GM23338 (cell line): ENCODE measurements around the gene CCDC149. TPM values are rescaled to one million over a fixed set of nuclear protein-coding genes. Genes with fewer than 3 reads are reported as not detected.

Experiments
- ATAC-seq: fragments of 200-7000 bp; cut with Tn5 transposase; 3 replicates; pipeline ENCODE4 v1.9.1; 2020
- DNase-seq: peaks from one replicate; pipeline ENCODE4 v3.0.0-alpha.2; 2015; ENCODE audit warnings: low spot score
- H2AFZ ChIP-seq: fragments of 200-600 bp; sonication (generic); 2 replicates; pipeline ENCODE4 v1.8.0; 2016; ENCODE audit warnings: antibody characterized with exemption, mild to moderate bottlenecking, moderate library complexity
- H3F3A ChIP-seq: fragments of 200-600 bp; sonication (generic); replicated peaks from 2 replicates; pipeline ENCODE4 v1.8.0; 2017; ENCODE audit warnings: antibody characterized with exemption, mixed run types, low read depth
- H3K27ac ChIP-seq: fragments of 200-600 bp; sonication (generic); 2 replicates; pipeline ENCODE4 v1.6.1; 2016; ENCODE audit warnings: low read depth
- H3K27me3 ChIP-seq: fragments of 200-600 bp; sonication (generic); 2 replicates; pipeline ENCODE4 v1.8.0; 2016; ENCODE audit warnings: mild to moderate bottlenecking, mixed run types, moderate library complexity; ENCODE audit not compliant: insufficient read depth
- H3K36me3 ChIP-seq: fragments of 200-600 bp; sonication (generic); 2 replicates; pipeline ENCODE4 v1.8.0; 2016; ENCODE audit warnings: mild to moderate bottlenecking; ENCODE audit not compliant: insufficient read depth
- H3K4me1 ChIP-seq: fragments of 200-600 bp; sonication (generic); 2 replicates; pipeline ENCODE4 v1.8.0; 2016; ENCODE audit warnings: mild to moderate bottlenecking, moderate library complexity; ENCODE audit not compliant: insufficient read depth
- H3K4me2 ChIP-seq: fragments of 200-600 bp; sonication (generic); 2 replicates; pipeline ENCODE4 v1.7.1; 2017; ENCODE audit warnings: mixed run types
- H3K4me3 ChIP-seq: fragments of 200-600 bp; sonication (generic); 2 replicates; pipeline ENCODE4 v1.6.1; 2016; ENCODE audit warnings: mixed run types
- H3K79me2 ChIP-seq: fragments of 200-600 bp; sonication (generic); replicated peaks from 2 replicates; pipeline ENCODE4 v1.8.0; 2017; ENCODE audit warnings: mild to moderate bottlenecking; ENCODE audit not compliant: insufficient read depth
- H3K9me2 ChIP-seq: fragments of 200-600 bp; sonication (generic); 2 replicates; pipeline ENCODE4 v1.8.0; 2017; ENCODE audit not compliant: insufficient read depth
- H4K20me1 ChIP-seq: fragments of 200-600 bp; sonication (generic); replicated peaks from 2 replicates; pipeline ENCODE4 v1.8.0; 2017; ENCODE audit warnings: mild to moderate bottlenecking; ENCODE audit not compliant: insufficient read depth
- H3K27ac Mint-ChIP-seq: 2 replicates; pipeline ENCODE4 v1.8.0; 2020; ENCODE audit warnings: inconsistent platforms, mild to moderate bottlenecking, moderate library complexity, mixed read lengths
- H3K27me3 Mint-ChIP-seq: 3 replicates; pipeline ENCODE4 v1.8.0; 2022; ENCODE audit warnings: low read depth, mild to moderate bottlenecking, moderate library complexity, mixed read lengths, inconsistent platforms; ENCODE audit not compliant: insufficient read depth, poor library complexity
- H3K36me3 Mint-ChIP-seq: 3 replicates; pipeline ENCODE4 v1.8.0; 2021; ENCODE audit warnings: low read depth, mild to moderate bottlenecking, inconsistent platforms, moderate library complexity, mixed read lengths
- H3K4me1 Mint-ChIP-seq: 3 replicates; pipeline ENCODE4 v1.8.0; 2020; ENCODE audit warnings: mild to moderate bottlenecking, inconsistent platforms, mixed read lengths
- H3K4me3 Mint-ChIP-seq: 3 replicates; pipeline ENCODE4 v1.8.0; 2021; ENCODE audit warnings: moderate library complexity, mild to moderate bottlenecking, inconsistent platforms, mixed read lengths
- H3K9me3 Mint-ChIP-seq: 3 replicates; pipeline ENCODE4 v1.8.0; 2020; ENCODE audit warnings: moderate library complexity, mild to moderate bottlenecking, inconsistent platforms, mixed read lengths
- CREB1 ChIP-seq: fragments of 250-450 bp; sonication (Bioruptor Pico); IDR thresholded peaks from 2 replicates; pipeline ENCODE4 v1.5.0; 2020; ENCODE audit warnings: low read depth, mild to moderate bottlenecking, moderate library complexity
- CTCF ChIP-seq, 2 experiments: fragments of 200-600 bp in 1 of 2; sonication (generic) in 1 of 2; conservative IDR thresholded peaks; 2 replicates each; pipeline versions ENCODE4 v1.5.1 to v1.6.1; 2016 to 2017; ENCODE audit warnings: antibody characterized with exemption in 2 of 2, low read depth in 2 of 2, mild to moderate bottlenecking in 2 of 2, moderate library complexity in 1 of 2
- ETS1 ChIP-seq: IDR thresholded peaks from 2 replicates; pipeline ENCODE4 v1.6.1; 2016; ENCODE audit warnings: antibody characterized with exemption
- EZH2 ChIP-seq: fragments of 200-600 bp; sonication (generic); IDR thresholded peaks from one replicate; pipeline ENCODE4 v1.8.0; 2017; ENCODE audit warnings: antibody characterized with exemption, mild to moderate bottlenecking, low read depth; ENCODE audit not compliant: unreplicated experiment
- EZH2phosphoT487 ChIP-seq: fragments of 200-600 bp; sonication (generic); IDR thresholded peaks from one replicate; pipeline ENCODE4 v1.8.1; 2018; ENCODE audit warnings: antibody characterized with exemption; ENCODE audit not compliant: unreplicated experiment
- JUNB ChIP-seq: IDR thresholded peaks from one replicate; pipeline ENCODE4 v1.6.1; 2016; ENCODE audit warnings: antibody characterized with exemption; ENCODE audit not compliant: unreplicated experiment
- NANOG ChIP-seq: IDR thresholded peaks from 2 replicates; pipeline ENCODE4 v1.6.1; 2016; ENCODE audit warnings: antibody characterized with exemption, borderline replicate concordance
- POLR2AphosphoS5 ChIP-seq: IDR thresholded peaks from 2 replicates; pipeline ENCODE4 v1.6.1; 2016; ENCODE audit warnings: antibody characterized with exemption, low read depth
- REST ChIP-seq: IDR thresholded peaks from one replicate; pipeline ENCODE4 v1.6.1; 2018; ENCODE audit warnings: antibody characterized with exemption; ENCODE audit not compliant: unreplicated experiment
- STAT1 ChIP-seq: IDR thresholded peaks from one replicate; pipeline ENCODE4 v1.6.1; 2016; ENCODE audit warnings: antibody characterized with exemption; ENCODE audit not compliant: unreplicated experiment
- ZNF114 ChIP-seq: fragments of 250-450 bp; sonication (Bioruptor Pico); IDR thresholded peaks from 2 replicates; pipeline ENCODE4 v1.5.0; 2020; ENCODE audit warnings: mild to moderate bottlenecking, moderate library complexity
- ZNF331 ChIP-seq: fragments of 250-450 bp; sonication (Bioruptor Pico); IDR thresholded peaks from 2 replicates; pipeline ENCODE4 v1.5.0; 2020; ENCODE audit warnings: low read depth, mild to moderate bottlenecking, moderate library complexity
- ZNF462 ChIP-seq: fragments of 250-450 bp; sonication (Bioruptor Pico); IDR thresholded peaks from 2 replicates; pipeline ENCODE4 v1.5.0; 2020; ENCODE audit warnings: mild to moderate bottlenecking, moderate library complexity
- polyA plus RNA-seq: library from polyadenylated mRNA; unstranded; fragments of >200 nt; fragmentation: Nextera tagmentation; extraction: Ambion mirVana; gene quantifications from 2 replicates; pipeline ENCODE4 v1.2.1, GENCODE V29; 2016
- total RNA-seq: library from RNA; depleted of rRNA; stranded (reverse); fragments of >200 nt; shearing (Covaris generic); gene quantifications from 2 replicates; pipeline ENCODE4 v1.2.3, GENCODE V29; 2014

The CCDC149 gene
- total and polyA plus RNA-seq, 2 experiments from 2014 or later = 2.6 to 6.4 TPM

GRCh38 chr4:24845902-24846301 is 66.9 kb downstream of the CCDC149 start:
- Histone ChIP-seq H3K27me3 (no peaks in the 10 kb centered on the region), H3K79me2 (no peaks in the 10 kb centered on the region), H3K4me2 (no peak overlapping the region), H3F3A (no peaks in the 10 kb centered on the region), H4K20me1 (no peaks in the 10 kb centered on the region), H3K9me2 (no peaks in the 10 kb centered on the region), H3K4me1 (no peaks in the 10 kb centered on the region; the same call in 1 of the 2 replicates), H2AFZ (no peak overlapping the region), H3K4me3 (no peak overlapping the region), H3K27ac (no peak overlapping the region), H3K36me3 (no peaks in the 10 kb centered on the region)
- no peak overlapping the region for H3K4me3 Mint-ChIP-seq
- no peaks in the 10 kb centered on the region; the same call in 2 of the 3 replicates for H3K36me3 Mint-ChIP-seq
- H3K27ac Mint-ChIP-seq = no peak overlapping the region
- DNase-seq = no peak
- ATAC-seq = no peak
- peaks cover 19% of the 10 kb centered on the region for H3K4me1 Mint-ChIP-seq
- no peaks in the 10 kb centered on the region for H3K27me3 Mint-ChIP-seq
- H3K9me3 Mint-ChIP-seq = no peaks in the 10 kb centered on the region; the same call in 2 of the 3 replicates
- TF ChIP-seq EZH2phosphoT487 (no peak), JUNB (no peak), REST (no peak), EZH2 (no peak), ZNF462 (no peak), NANOG (no peak), CTCF (conservative IDR thresholded peaks at IDR 0.05; ENCODE audit: low read depth in 2 of 2) (no peak), ZNF331 (CRISPR knock-in tag) (no peak), CREB1 (CRISPR knock-in tag) (no peak), STAT1 (no peak), ETS1 (no peak), ZNF114 (CRISPR knock-in tag) (no peak), POLR2AphosphoS5 (no peak)
